ENCODE results near the gene ST8SIA6. TPM values are rescaled to one million over a fixed set of nuclear protein-coding genes. Genes with fewer than 3 reads are reported as not detected.
A peak's percentile ranks its signal among the peaks of the same experiment; 100 is the strongest.
"Not testable (repeated sequence)": the region's sequence is repeated elsewhere in the genome, so short reads cannot be mapped to it uniquely, and the experiment has no call there.

Gene ST8SIA6, protein sequence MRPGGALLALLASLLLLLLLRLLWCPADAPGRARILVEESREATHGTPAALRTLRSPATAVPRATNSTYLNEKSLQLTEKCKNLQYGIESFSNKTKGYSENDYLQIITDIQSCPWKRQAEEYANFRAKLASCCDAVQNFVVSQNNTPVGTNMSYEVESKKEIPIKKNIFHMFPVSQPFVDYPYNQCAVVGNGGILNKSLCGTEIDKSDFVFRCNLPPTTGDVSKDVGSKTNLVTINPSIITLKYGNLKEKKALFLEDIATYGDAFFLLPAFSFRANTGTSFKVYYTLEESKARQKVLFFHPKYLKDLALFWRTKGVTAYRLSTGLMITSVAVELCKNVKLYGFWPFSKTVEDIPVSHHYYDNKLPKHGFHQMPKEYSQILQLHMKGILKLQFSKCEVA
- total RNA-seq = 10 to 100 TPM in 1 of 2 donors, 1 to 10 TPM in 1; 4.0 to 22.0 TPM
- 1 to 10 TPM in 1 of 2 donors, under 1 TPM in 1; 0.43 to 1.8 TPM for polyA plus RNA-seq
- long read RNA-seq, donor 1 = 0 reads
- long read RNA-seq, donor 2 = 0 reads
- long read RNA-seq, donor 3 = 0 reads
- long read RNA-seq, donor 4 = 0 reads
- long read RNA-seq, donor 5 = 0 reads

DNA sequence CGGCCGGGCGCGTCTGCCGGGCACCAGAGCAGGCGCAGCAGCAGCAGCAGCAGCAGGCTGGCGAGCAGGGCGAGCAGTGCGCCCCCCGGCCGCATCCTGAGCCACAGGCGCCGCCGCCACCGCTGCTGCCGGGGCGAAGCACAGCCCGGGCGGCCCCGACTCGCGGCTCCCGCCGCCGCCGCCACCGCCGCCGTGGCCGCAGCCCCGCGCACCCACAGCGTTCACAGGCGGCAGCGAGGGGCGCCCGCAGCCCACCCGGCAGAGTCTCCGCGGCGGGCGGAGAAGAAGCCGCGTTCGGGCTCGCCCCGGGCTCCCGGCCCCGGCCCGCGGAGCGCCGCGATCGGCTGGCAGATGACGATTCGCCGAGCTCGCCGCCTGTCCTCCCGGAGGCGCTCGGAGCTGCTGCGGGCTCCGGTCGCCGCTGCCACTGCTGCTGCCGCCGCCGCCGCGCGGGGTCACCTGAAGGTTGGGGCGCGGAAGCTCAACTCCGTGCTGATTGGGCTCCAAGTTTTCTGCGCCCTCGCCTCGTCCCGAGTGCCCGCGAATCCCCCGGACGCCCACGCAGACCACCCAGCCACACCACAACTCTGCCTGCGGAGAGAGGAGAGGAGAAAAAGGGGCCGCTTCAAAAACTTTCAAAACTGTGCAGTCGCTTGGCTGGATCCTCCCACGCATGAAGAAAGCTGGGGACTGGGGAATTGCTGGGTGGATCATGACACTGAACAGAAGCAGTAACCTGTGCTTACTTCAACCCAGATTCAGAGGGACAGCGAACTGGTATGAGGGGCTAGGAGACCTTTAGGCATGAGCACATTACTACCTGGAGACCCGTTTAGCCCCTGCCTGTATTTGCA lies at the start of gene ST8SIA6:
TSS of gene ST8SIA6 (minus strand) at position 435 of the 854 bp plus-strand sequence. CDS start at position 95, 340 bp downstream.
- H3K9ac ChIP-seq (ENCODE audit: insufficient read depth in 1 of 2, low read length in 2 of 2) = no peak within 1 kb of the TSS

DNA sequence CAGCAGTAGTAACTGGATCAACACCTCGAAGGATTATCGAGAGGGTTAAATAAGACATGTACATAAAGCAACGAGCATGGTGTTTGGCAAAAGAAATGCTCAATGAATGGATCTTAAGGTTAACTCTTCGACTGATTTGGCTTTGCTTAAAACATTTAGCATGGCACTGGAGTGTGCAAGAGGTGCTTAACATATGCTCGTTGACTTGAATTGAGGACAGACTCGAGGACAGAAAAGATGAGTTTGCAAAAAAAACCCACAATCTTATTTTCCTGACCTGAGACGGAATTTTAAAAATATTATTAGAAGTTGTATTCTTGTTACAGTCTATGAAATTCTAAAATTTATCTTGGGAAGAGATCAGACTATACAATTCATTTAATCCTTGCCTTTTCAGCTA lies 49.4 kb upstream of the ST8SIA6 start:
- no peak for DNase-seq
- Histone ChIP-seq H3K4me1 (ENCODE audit: control insufficient read depth in 5 of 5, insufficient read depth in 5 of 5, low read length in 5 of 5) (peaks cover 0 to 4% (median 0%) of the 10 kb centered on the region in 5 donors), H3K36me3 (ENCODE audit: control insufficient read depth in 4 of 4, insufficient read depth in 4 of 4, low read length in 4 of 4) (no peaks in the 10 kb centered on the region), H3K27ac (ENCODE audit: low read depth in 1 of 2, low read length in 1 of 2) (no peak overlapping the region), H3K9me3 (ENCODE audit: control insufficient read depth in 4 of 4, insufficient read depth in 3 of 4, low read length in 3 of 4) (no peaks in the 10 kb centered on the region), H3K27me3 (ENCODE audit: control insufficient read depth in 3 of 3, insufficient read depth in 3 of 3, low read length in 2 of 3) (no peaks in the 10 kb centered on the region), H3K4me3 (no peak overlapping the region), H3K9ac (ENCODE audit: insufficient read depth in 1 of 2, low read length in 2 of 2) (no peak overlapping the region)
- ATAC-seq (ENCODE audit: insufficient read depth, low FRiP score) = no peak
- WGBS, 2 donors = 66 to 76% methylated on average over 7 of the region's 7 CpGs
- TF ChIP-seq, protein P1, sequence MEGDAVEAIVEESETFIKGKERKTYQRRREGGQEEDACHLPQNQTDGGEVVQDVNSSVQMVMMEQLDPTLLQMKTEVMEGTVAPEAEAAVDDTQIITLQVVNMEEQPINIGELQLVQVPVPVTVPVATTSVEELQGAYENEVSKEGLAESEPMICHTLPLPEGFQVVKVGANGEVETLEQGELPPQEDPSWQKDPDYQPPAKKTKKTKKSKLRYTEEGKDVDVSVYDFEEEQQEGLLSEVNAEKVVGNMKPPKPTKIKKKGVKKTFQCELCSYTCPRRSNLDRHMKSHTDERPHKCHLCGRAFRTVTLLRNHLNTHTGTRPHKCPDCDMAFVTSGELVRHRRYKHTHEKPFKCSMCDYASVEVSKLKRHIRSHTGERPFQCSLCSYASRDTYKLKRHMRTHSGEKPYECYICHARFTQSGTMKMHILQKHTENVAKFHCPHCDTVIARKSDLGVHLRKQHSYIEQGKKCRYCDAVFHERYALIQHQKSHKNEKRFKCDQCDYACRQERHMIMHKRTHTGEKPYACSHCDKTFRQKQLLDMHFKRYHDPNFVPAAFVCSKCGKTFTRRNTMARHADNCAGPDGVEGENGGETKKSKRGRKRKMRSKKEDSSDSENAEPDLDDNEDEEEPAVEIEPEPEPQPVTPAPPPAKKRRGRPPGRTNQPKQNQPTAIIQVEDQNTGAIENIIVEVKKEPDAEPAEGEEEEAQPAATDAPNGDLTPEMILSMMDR (IDR thresholded peaks at IDR 0.05; ENCODE audit: control extremely low read depth, extremely low read depth) = no peak

More for the DNA sequence above, at the start of gene ST8SIA6:
- peak; percentile 60 for ATAC-seq (ENCODE audit: insufficient read depth, low FRiP score)
- H3K27me3 ChIP-seq (ENCODE audit: control insufficient read depth in 3 of 3, insufficient read depth in 3 of 3, low read length in 2 of 3) = peaks cover 0 to 60% (median 46%) of the 10 kb centered on the region in 3 donors
- H3K4me1 ChIP-seq (ENCODE audit: control insufficient read depth in 5 of 5, insufficient read depth in 5 of 5, low read length in 5 of 5) = peaks cover 0 to 8% (median 0%) of the 10 kb centered on the region in 5 donors
- TF ChIP-seq, protein P1 (IDR thresholded peaks at IDR 0.05; ENCODE audit: control extremely low read depth, extremely low read depth) = no peak
- 2% methylated on average over 76 to 91 of the region's 91 CpGs for WGBS, 2 donors
- DNase-seq = peak; percentile 77 to 81 (median 81)
- H3K36me3 ChIP-seq (ENCODE audit: control insufficient read depth in 4 of 4, insufficient read depth in 4 of 4, low read length in 4 of 4) = no peaks in the 10 kb centered on the region
- peak within 1 kb of the TSS; percentile 73 to 76 for H3K27ac ChIP-seq (ENCODE audit: low read depth in 1 of 2, low read length in 1 of 2)
- H3K4me3 ChIP-seq = peak within 1 kb of the TSS; percentile 23
- H3K9me3 ChIP-seq (ENCODE audit: control insufficient read depth in 4 of 4, insufficient read depth in 3 of 4, low read length in 3 of 4) = peaks cover 0 to 9% (median 5%) of the 10 kb centered on the region in 4 donors

DNA sequence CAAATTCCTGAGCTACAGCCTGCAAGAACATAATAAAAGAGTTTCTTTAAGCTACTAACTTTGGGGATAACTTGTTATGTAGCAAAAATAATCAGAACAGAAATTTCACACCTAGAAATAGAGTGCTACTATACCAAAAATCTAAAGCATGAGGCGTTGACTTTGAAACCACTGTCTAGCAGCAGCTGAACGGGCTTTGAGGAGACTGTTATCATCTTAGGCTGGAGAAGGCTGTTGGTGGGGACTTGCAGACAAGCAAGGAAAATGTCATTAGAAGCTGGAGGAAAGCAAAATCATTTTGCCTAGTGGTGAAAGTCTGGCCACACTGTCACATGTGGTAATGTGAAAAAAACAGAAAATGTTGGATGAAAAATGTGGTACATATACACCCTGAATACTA lies 48.4 kb upstream of the ST8SIA6 start:
- Histone ChIP-seq H3K9ac (ENCODE audit: insufficient read depth in 1 of 2, low read length in 2 of 2) (no peak overlapping the region), H3K27ac (ENCODE audit: low read depth in 1 of 2, low read length in 1 of 2) (no peak overlapping the region), H3K4me3 (no peak overlapping the region), H3K4me1 (ENCODE audit: control insufficient read depth in 5 of 5, insufficient read depth in 5 of 5, low read length in 5 of 5) (peaks cover 0 to 4% (median 0%) of the 10 kb centered on the region in 5 donors), H3K27me3 (ENCODE audit: control insufficient read depth in 3 of 3, insufficient read depth in 3 of 3, low read length in 2 of 3) (no peaks in the 10 kb centered on the region), H3K36me3 (ENCODE audit: control insufficient read depth in 4 of 4, insufficient read depth in 4 of 4, low read length in 4 of 4) (no peaks in the 10 kb centered on the region), H3K9me3 (ENCODE audit: control insufficient read depth in 4 of 4, insufficient read depth in 3 of 4, low read length in 3 of 4) (no peaks in the 10 kb centered on the region)
- no peak for ATAC-seq (ENCODE audit: insufficient read depth, low FRiP score)
- DNase-seq = no peak
- TF ChIP-seq, protein P1 (IDR thresholded peaks at IDR 0.05; ENCODE audit: control extremely low read depth, extremely low read depth) = no peak
- 82 to 87% methylated on average over 2 of the region's 2 CpGs for WGBS, 2 donors

- ATAC-seq (ENCODE audit: insufficient read depth, low FRiP score); H3K4me1 ChIP-seq (ENCODE audit: control insufficient read depth in 5 of 5, insufficient read depth in 5 of 5, low read length in 5 of 5); H3K9ac ChIP-seq (ENCODE audit: insufficient read depth in 1 of 2, low read length in 2 of 2); H3K9me3 ChIP-seq (ENCODE audit: control insufficient read depth in 4 of 4, insufficient read depth in 3 of 4, low read length in 3 of 4); H3K27ac ChIP-seq (ENCODE audit: low read depth in 1 of 2, low read length in 1 of 2); H3K4me3 ChIP-seq; H3K27me3 ChIP-seq (ENCODE audit: control insufficient read depth in 3 of 3, insufficient read depth in 3 of 3, low read length in 2 of 3); DNase-seq; H3K36me3 ChIP-seq (ENCODE audit: control insufficient read depth in 4 of 4, insufficient read depth in 4 of 4, low read length in 4 of 4): not testable (repeated sequence)
- WGBS, 2 donors = 94 to 95% methylated on average over 5 of the region's 5 CpGs
These were observed 44.6 kb upstream of the ST8SIA6 start for GRCh38 chr10:17499014-17499413.
